Measurements from ENCODE around the gene PSME3IP1. TPM values are rescaled to one million over a fixed set of nuclear protein-coding genes. Genes with fewer than 3 reads are reported as not detected.

The PSME3IP1 gene
- total RNA-seq, 4 donors from 2014 or later: 55.7 to 308 (median 109) TPM

GRCh38 chr16:57140931-57141668, 44.7 kb downstream of the PSME3IP1 start:
- DNase-seq: peak in 1 of 3 donors; percentile 37
- Histone ChIP-seq H3K4me3 (no peak overlapping the region), H3K9me3 (no peaks in the 10 kb centered on the region), H3K27ac (peak overlapping the region in 1 of 4 donors; percentile 17), H3K4me1 (peaks cover 0 to 25% (median 11%) of the 10 kb centered on the region in 4 donors), H3K27me3 (no peaks in the 10 kb centered on the region), H3K36me3 (peaks cover 0 to 20% (median 0%) of the 10 kb centered on the region in 3 donors)
- TF ChIP-seq POLR2A (IDR thresholded peaks at IDR 0.05) (no peak), CTCF (IDR thresholded peaks at IDR 0.05) (no peak)

- Histone ChIP-seq H3K36me3 (peaks cover 0 to 20% (median 0%) of the 10 kb centered on the region in 3 donors), H3K4me3 (no peak overlapping the region), H3K4me1 (peaks cover 0 to 37% (median 26%) of the 10 kb centered on the region in 4 donors), H3K9me3 (no peaks in the 10 kb centered on the region), H3K27me3 (no peaks in the 10 kb centered on the region), H3K27ac (no peak overlapping the region)
- no peak for TF ChIP-seq POLR2A (IDR thresholded peaks at IDR 0.05)
- no peak for TF ChIP-seq CTCF (IDR thresholded peaks at IDR 0.05)
- no peak for DNase-seq
Observed at GRCh38 chr16:57138281-57138935, 47.4 kb downstream of the PSME3IP1 start.

GRCh38 chr16:57137566-57138273, 48.1 kb downstream of the PSME3IP1 start:
- peak in 1 of 3 donors; percentile 34 for DNase-seq
- peaks cover 0 to 40% (median 26%) of the 10 kb centered on the region in 4 donors for H3K4me1 ChIP-seq
- H3K9me3 ChIP-seq: no peaks in the 10 kb centered on the region
- H3K27ac ChIP-seq: no peak overlapping the region
- no peak for TF ChIP-seq CTCF (IDR thresholded peaks at IDR 0.05)
- TF ChIP-seq POLR2A (IDR thresholded peaks at IDR 0.05): no peak
- H3K27me3 ChIP-seq: no peaks in the 10 kb centered on the region
- H3K4me3 ChIP-seq: no peak overlapping the region
- peaks cover 0 to 20% (median 0%) of the 10 kb centered on the region in 3 donors for H3K36me3 ChIP-seq

- peak in 1 of 3 donors; percentile 34 for DNase-seq
- H3K36me3 ChIP-seq: peaks cover 0 to 20% (median 0%) of the 10 kb centered on the region in 3 donors
- no peaks in the 10 kb centered on the region for H3K27me3 ChIP-seq
- no peak overlapping the region for H3K27ac ChIP-seq
- no peaks in the 10 kb centered on the region for H3K9me3 ChIP-seq
- no peak for TF ChIP-seq CTCF (IDR thresholded peaks at IDR 0.05)
- TF ChIP-seq POLR2A (IDR thresholded peaks at IDR 0.05): no peak
- H3K4me1 ChIP-seq: peaks cover 0 to 42% (median 21%) of the 10 kb centered on the region in 4 donors
- H3K4me3 ChIP-seq: no peak overlapping the region
Observed at GRCh38 chr16:57137043-57137442, 48.8 kb downstream of the PSME3IP1 start.

GRCh38 chr16:57134982-57135381, 50.9 kb downstream of the PSME3IP1 start:
- Histone ChIP-seq H3K27me3 (no peaks in the 10 kb centered on the region), H3K4me3 (no peak overlapping the region), H3K9me3 (no peaks in the 10 kb centered on the region), H3K4me1 (peaks cover 3 to 37% (median 15%) of the 10 kb centered on the region in 4 donors), H3K27ac (peak overlapping the region; percentile 60 to 72 (median 66)), H3K36me3 (peaks cover 0 to 12% (median 0%) of the 10 kb centered on the region in 3 donors)
- TF ChIP-seq POLR2A (IDR thresholded peaks at IDR 0.05) (peak in 1 of 2 donors; percentile 16), CTCF (IDR thresholded peaks at IDR 0.05) (no peak)
- DNase-seq: peak; percentile 53 to 69 (median 60)
